ENCODE measurements around the gene PTPDC1. TPM values are rescaled to one million over a fixed set of nuclear protein-coding genes. Genes with fewer than 3 reads are reported as not detected.

Gene PTPDC1
- total and polyA plus RNA-seq, 8 donors: 2.8 to 45.0 (median 8.5) TPM

DNA sequence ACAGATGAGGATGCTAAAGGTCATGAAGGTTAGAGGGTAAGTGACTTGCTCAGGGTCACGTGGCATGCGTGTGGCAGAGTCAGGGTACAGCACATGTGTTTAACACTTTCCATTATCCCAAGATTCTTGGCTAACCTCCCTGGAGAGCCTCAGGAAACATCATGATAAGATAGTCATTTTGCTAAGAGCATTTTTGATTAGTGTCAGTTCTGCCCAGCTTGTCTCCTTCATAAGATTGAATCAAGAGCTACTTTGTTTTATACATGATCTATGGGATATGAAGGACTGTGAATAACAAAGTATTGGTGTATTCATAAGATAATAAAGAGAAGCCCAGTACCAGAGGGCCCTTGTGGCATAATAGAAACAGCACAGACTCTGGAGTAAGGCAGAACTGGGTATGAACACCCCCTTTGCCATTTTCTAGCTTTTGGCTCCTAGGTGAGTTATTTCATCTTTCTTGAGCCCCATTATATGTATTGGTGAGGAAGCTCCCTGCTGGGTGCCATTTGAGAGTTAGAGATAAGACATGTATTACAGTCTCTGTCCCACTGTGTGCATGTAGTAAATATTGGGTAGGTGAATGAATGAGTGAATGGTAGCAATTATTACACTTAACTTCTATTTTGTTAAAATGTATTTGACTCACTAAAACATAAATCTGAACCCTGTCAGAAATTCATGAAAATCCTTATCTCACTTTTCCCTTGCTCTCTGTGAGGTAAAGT, 16.1 kb downstream of the PTPDC1 start:
- H3K9me3 ChIP-seq: no peaks in the 10 kb centered on the region
- no peaks in the 10 kb centered on the region for H3K4me1 ChIP-seq
- WGBS, 5 donors: 87 to 93% (median 92%) methylated on average over 2 of the region's 2 CpGs
- H3K27ac ChIP-seq: no peak overlapping the region
- H3K27me3 ChIP-seq: no peaks in the 10 kb centered on the region
- intact Hi-C loops (cut with DNase I; ENCODE audit: low total_unique reads): no loop called here
- peaks cover 3 to 44% (median 27%) of the 10 kb centered on the region in 4 donors for H3K36me3 ChIP-seq
- no peak for DNase-seq
- TF ChIP-seq EP300 (IDR thresholded peaks at IDR 0.05) (no peak), POLR2AphosphoS5 (IDR thresholded peaks at IDR 0.05) (no peak), POLR2A (IDR thresholded peaks at IDR 0.05) (no peak)
- TF ChIP-seq, protein P1, sequence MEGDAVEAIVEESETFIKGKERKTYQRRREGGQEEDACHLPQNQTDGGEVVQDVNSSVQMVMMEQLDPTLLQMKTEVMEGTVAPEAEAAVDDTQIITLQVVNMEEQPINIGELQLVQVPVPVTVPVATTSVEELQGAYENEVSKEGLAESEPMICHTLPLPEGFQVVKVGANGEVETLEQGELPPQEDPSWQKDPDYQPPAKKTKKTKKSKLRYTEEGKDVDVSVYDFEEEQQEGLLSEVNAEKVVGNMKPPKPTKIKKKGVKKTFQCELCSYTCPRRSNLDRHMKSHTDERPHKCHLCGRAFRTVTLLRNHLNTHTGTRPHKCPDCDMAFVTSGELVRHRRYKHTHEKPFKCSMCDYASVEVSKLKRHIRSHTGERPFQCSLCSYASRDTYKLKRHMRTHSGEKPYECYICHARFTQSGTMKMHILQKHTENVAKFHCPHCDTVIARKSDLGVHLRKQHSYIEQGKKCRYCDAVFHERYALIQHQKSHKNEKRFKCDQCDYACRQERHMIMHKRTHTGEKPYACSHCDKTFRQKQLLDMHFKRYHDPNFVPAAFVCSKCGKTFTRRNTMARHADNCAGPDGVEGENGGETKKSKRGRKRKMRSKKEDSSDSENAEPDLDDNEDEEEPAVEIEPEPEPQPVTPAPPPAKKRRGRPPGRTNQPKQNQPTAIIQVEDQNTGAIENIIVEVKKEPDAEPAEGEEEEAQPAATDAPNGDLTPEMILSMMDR (IDR thresholded peaks at IDR 0.05): no peak
- no peak overlapping the region for H3K4me3 ChIP-seq

- H3K4me3 ChIP-seq: no peak overlapping the region
- WGBS, 5 donors: 84 to 90% (median 88%) methylated on average over 7 of the region's 7 CpGs
- no peak overlapping the region for H3K27ac ChIP-seq
- no peaks in the 10 kb centered on the region for H3K9me3 ChIP-seq
- DNase-seq: no peak
- peaks cover 0 to 37% (median 20%) of the 10 kb centered on the region in 4 donors for H3K36me3 ChIP-seq
- H3K4me1 ChIP-seq: no peaks in the 10 kb centered on the region
- intact Hi-C loops (cut with DNase I; ENCODE audit: low total_unique reads): no loop called here
- no peaks in the 10 kb centered on the region for H3K27me3 ChIP-seq
- TF ChIP-seq POLR2AphosphoS5 (IDR thresholded peaks at IDR 0.05) (no peak), POLR2A (IDR thresholded peaks at IDR 0.05) (no peak), EP300 (IDR thresholded peaks at IDR 0.05) (no peak)
- TF ChIP-seq, protein P1 (IDR thresholded peaks at IDR 0.05): no peak
These were observed 17.0 kb downstream of the PTPDC1 start for GRCh38 chr9:94101162-94101853.

GRCh38 chr9:94108584-94108983, 24.3 kb downstream of the PTPDC1 start:
- peak in 1 of 2 donors; percentile 14 for DNase-seq
- intact Hi-C loops (cut with DNase I; ENCODE audit: low total_unique reads): no loop called here
- TF ChIP-seq, protein P1 (IDR thresholded peaks at IDR 0.05): no peak
- no peak for TF ChIP-seq EP300 (IDR thresholded peaks at IDR 0.05)
- no peak for TF ChIP-seq POLR2A (IDR thresholded peaks at IDR 0.05)
- no peak for TF ChIP-seq POLR2AphosphoS5 (IDR thresholded peaks at IDR 0.05)
- Histone ChIP-seq H3K27ac (peak overlapping the region in 2 of 5 donors; percentile 31 to 54), H3K27me3 (no peaks in the 10 kb centered on the region), H3K4me3 (no peak overlapping the region), H3K36me3 (peaks cover 0 to 6% (median 0%) of the 10 kb centered on the region in 4 donors), H3K9me3 (no peaks in the 10 kb centered on the region), H3K4me1 (peaks cover 0 to 9% (median 0%) of the 10 kb centered on the region in 4 donors)
- WGBS, 5 donors: 32 to 65% (median 51%) methylated on average over 3 of the region's 3 CpGs

- H3K27ac ChIP-seq: no peak overlapping the region
- H3K27me3 ChIP-seq: no peaks in the 10 kb centered on the region
- 58 to 72% (median 64%) methylated on average over 3 of the region's 3 CpGs for WGBS, 5 donors
- H3K4me1 ChIP-seq: peaks cover 0 to 9% (median 0%) of the 10 kb centered on the region in 4 donors
- H3K9me3 ChIP-seq: no peaks in the 10 kb centered on the region
- intact Hi-C loops (cut with DNase I; ENCODE audit: low total_unique reads): no loop called here
- H3K36me3 ChIP-seq: peaks cover 0 to 3% (median 0%) of the 10 kb centered on the region in 4 donors
- TF ChIP-seq EP300 (IDR thresholded peaks at IDR 0.05): no peak
- TF ChIP-seq, protein P1 (IDR thresholded peaks at IDR 0.05): no peak
- no peak for TF ChIP-seq POLR2A (IDR thresholded peaks at IDR 0.05)
- TF ChIP-seq POLR2AphosphoS5 (IDR thresholded peaks at IDR 0.05): no peak
- no peak overlapping the region for H3K4me3 ChIP-seq
- no peak for DNase-seq
These were observed 26.6 kb downstream of the PTPDC1 start for GRCh38 chr9:94110821-94111252.
